Measurements from ENCODE around the gene BICRA. TPM values are rescaled to one million over a fixed set of nuclear protein-coding genes. Genes with fewer than 3 reads are reported as not detected.
A peak's percentile ranks its signal among the peaks of the same experiment; 100 is the strongest.
"Not testable (repeated sequence)": the region's sequence is repeated elsewhere in the genome, so short reads cannot be mapped to it uniquely, and the experiment has no call there.

BICRA gene
- total RNA-seq, 1 donor from 2014 or later = 17.1 TPM

GRCh38 chr19:47740866-47741519 is 132.1 kb downstream of the BICRA start:
- Mint-ChIP-seq H3K36me3 (ENCODE audit: unreplicated experiment) (peaks cover 27% of the 10 kb centered on the region), H3K4me1 (ENCODE audit: unreplicated experiment) (peaks cover 39% of the 10 kb centered on the region), H3K27me3 (ENCODE audit: unreplicated experiment) (no peaks in the 10 kb centered on the region), H3K27ac (ENCODE audit: unreplicated experiment) (peak overlapping the region; percentile 99), H3K4me3 (ENCODE audit: unreplicated experiment) (no peak overlapping the region), H3K9me3 (ENCODE audit: unreplicated experiment) (no peaks in the 10 kb centered on the region)
- TF ChIP-seq CTCF (IDR thresholded peaks at IDR 0.05) = no peak
- DNase-seq (ENCODE audit: extremely low spot score, unreplicated experiment) = no peak

- H3K27ac Mint-ChIP-seq (ENCODE audit: unreplicated experiment) = peak overlapping the region; percentile 99
- no peaks in the 10 kb centered on the region for H3K9me3 Mint-ChIP-seq (ENCODE audit: unreplicated experiment)
- peaks cover 21% of the 10 kb centered on the region for H3K36me3 Mint-ChIP-seq (ENCODE audit: unreplicated experiment)
- no peaks in the 10 kb centered on the region for H3K27me3 Mint-ChIP-seq (ENCODE audit: unreplicated experiment)
- no peak for DNase-seq (ENCODE audit: extremely low spot score, unreplicated experiment)
- no peak for TF ChIP-seq CTCF (IDR thresholded peaks at IDR 0.05)
- H3K4me3 Mint-ChIP-seq (ENCODE audit: unreplicated experiment) = peak overlapping the region; percentile 41
- peaks cover 36% of the 10 kb centered on the region for H3K4me1 Mint-ChIP-seq (ENCODE audit: unreplicated experiment)
Observed at GRCh38 chr19:47741544-47742140, 132.7 kb downstream of the BICRA start.

- Mint-ChIP-seq H3K36me3 (ENCODE audit: unreplicated experiment) (peaks cover 19% of the 10 kb centered on the region), H3K4me1 (ENCODE audit: unreplicated experiment) (peaks cover 40% of the 10 kb centered on the region), H3K27me3 (ENCODE audit: unreplicated experiment) (no peaks in the 10 kb centered on the region), H3K27ac (ENCODE audit: unreplicated experiment) (peak overlapping the region; percentile 99), H3K9me3 (ENCODE audit: unreplicated experiment) (no peaks in the 10 kb centered on the region), H3K4me3 (ENCODE audit: unreplicated experiment) (peak overlapping the region; percentile 41)
- DNase-seq (ENCODE audit: extremely low spot score, unreplicated experiment) = no peak
- TF ChIP-seq CTCF (IDR thresholded peaks at IDR 0.05) = no peak
Observed at GRCh38 chr19:47742634-47743033, 133.7 kb downstream of the BICRA start.

- no peak for TF ChIP-seq CTCF (IDR thresholded peaks at IDR 0.05)
- H3K27ac Mint-ChIP-seq (ENCODE audit: unreplicated experiment) = peak within 1 kb of the TSS; percentile 99
- peak within 1 kb of the TSS; percentile 99 for H3K4me3 Mint-ChIP-seq (ENCODE audit: unreplicated experiment)
- no peaks in the 10 kb centered on the region for H3K9me3 Mint-ChIP-seq (ENCODE audit: unreplicated experiment)
- no peaks in the 10 kb centered on the region for H3K27me3 Mint-ChIP-seq (ENCODE audit: unreplicated experiment)
- peak; percentile 99 for DNase-seq (ENCODE audit: extremely low spot score, unreplicated experiment)
- peaks cover 37% of the 10 kb centered on the region for H3K4me1 Mint-ChIP-seq (ENCODE audit: unreplicated experiment)
- H3K36me3 Mint-ChIP-seq (ENCODE audit: unreplicated experiment) = peaks cover 16% of the 10 kb centered on the region
Observed at GRCh38 chr19:47745010-47745901, 136.3 kb downstream of the BICRA start, which contains the start of gene NOP53. NOP53 (plus strand) TSS chr19:47745546; CDS start chr19:47745560, 14 bp downstream.

- H3K4me1 Mint-ChIP-seq (ENCODE audit: unreplicated experiment) = peaks cover 37% of the 10 kb centered on the region
- H3K36me3 Mint-ChIP-seq (ENCODE audit: unreplicated experiment) = peaks cover 16% of the 10 kb centered on the region
- not testable (repeated sequence) for H3K27me3 Mint-ChIP-seq (ENCODE audit: unreplicated experiment); DNase-seq (ENCODE audit: extremely low spot score, unreplicated experiment); H3K9me3 Mint-ChIP-seq (ENCODE audit: unreplicated experiment); H3K27ac Mint-ChIP-seq (ENCODE audit: unreplicated experiment)
- H3K4me3 Mint-ChIP-seq (ENCODE audit: unreplicated experiment) = peak overlapping the region; percentile 99
Observed at GRCh38 chr19:47746129-47746528, 137.2 kb downstream of the BICRA start.

Measured in osteocyte (in vitro differentiated cells).